ENCODE measurements around the gene SH2D5. TPM values are rescaled to one million over a fixed set of nuclear protein-coding genes. Genes with fewer than 3 reads are reported as not detected.
A peak's percentile ranks its signal among the peaks of the same experiment; 100 is the strongest.

Gene SH2D5
- total RNA-seq, 1 donor from 2014 or later = not detected

DNA sequence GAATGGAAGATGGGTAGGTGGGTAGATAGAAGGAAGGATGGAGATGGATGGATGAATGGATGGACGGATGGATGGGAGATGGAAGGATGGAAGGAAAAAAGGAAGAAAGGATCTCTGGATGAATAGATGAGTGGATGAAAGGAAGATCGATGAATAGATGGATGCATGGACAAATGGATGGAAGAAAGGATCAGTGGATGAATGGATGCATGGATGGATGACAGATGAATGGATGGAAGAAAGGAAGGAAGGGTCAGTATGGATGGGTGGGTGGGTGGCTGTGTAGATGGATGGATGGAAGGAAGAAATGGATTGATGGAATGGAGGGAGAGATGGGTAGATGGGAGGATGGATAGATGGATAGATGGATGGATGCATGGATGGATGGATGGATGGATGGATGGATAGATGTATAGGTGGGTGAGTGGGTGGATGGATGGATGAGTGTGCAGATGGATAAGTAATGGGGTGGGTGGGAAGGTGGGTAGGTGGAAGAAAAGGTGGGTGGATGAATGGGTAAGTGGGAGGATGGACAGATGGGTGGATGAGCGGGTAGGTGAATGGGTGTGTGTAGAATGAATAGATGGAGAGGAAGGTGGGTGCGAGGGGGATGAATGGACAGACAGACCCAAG, 29.3 kb downstream of the SH2D5 start:
- ATAC-seq = no peak

DNA sequence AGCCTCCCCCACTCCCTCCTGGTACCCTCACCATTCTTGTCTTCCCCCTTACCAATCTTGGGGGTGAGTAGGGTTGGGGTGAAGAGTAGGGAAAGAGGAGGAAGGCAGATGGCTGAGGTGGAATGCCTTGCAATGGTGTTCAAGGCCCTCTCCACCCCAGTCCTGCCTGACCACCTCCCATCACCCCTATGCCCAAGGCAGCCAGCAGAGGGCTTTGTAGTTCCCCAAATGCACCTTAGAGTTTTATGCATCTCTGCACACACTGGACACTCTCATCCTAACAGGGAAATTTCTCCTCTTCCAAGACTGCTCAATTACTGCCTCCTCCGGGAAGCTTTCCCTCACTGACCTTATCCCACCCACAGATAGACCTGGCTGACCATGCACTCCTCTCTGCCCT, 30.1 kb downstream of the SH2D5 start:
- peak; percentile 11 for DNase-seq (ENCODE audit: missing footprints)
- no peak for ATAC-seq
- intact Hi-C loops (cut with DNase I) = no loop called here

More for the DNA sequence above, 29.3 kb downstream of the SH2D5 start:
- intact Hi-C loops (cut with DNase I) = no loop called here
- no peak for DNase-seq (ENCODE audit: missing footprints)

DNA sequence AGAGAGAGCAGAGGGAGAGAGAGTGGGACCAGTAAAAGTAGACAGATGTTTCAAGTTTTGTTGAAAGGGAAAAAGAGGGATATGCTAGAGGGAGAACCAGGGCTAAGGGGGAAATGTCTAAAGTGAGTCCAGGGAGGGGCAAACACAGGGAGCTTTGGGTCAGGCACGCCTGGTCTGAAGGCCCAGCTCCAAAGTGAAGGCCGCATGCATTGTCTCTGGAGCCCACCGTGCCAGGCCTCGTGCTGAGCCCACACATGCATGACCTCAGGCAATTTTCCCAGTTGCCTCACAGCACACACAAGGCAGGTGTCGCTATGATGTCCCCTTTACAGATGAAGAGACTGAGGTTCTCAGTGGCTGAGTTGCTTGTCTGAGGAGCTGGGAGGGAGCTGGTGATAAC, 30.7 kb downstream of the SH2D5 start:
- intact Hi-C loops (cut with DNase I) = no loop called here
- peak; percentile 53 for DNase-seq (ENCODE audit: missing footprints)
- ATAC-seq = no peak

DNA sequence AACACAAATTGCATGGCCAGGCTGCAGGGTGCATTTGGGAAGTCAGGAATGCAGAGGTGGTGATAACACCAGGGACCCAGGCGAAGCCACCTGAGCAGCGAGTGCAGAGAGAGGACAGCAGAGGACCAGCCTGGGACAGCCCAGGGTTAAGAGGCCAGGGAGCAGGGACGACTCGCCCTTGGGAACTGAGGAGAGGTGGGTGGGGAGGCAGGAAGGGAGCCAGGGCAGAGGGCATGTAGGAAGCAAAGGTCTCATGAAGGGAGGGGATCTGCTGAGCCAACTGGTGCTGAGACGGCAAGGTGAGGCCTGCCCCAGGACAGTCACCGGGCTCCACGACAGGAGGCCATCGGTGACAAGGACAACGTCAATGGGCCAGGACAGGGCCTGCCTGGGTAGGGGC, 31.1 kb downstream of the SH2D5 start:
- intact Hi-C loops (cut with DNase I) = no loop called here
- ATAC-seq (no peak), DNase-seq (ENCODE audit: missing footprints) (peak; percentile 32)

GRCh38 chr1:20700636-20701215, 31.8 kb downstream of the SH2D5 start:
- no peak for ATAC-seq
- peak; percentile 62 for DNase-seq (ENCODE audit: missing footprints)
- intact Hi-C loops (cut with DNase I) = no loop called here

DNA sequence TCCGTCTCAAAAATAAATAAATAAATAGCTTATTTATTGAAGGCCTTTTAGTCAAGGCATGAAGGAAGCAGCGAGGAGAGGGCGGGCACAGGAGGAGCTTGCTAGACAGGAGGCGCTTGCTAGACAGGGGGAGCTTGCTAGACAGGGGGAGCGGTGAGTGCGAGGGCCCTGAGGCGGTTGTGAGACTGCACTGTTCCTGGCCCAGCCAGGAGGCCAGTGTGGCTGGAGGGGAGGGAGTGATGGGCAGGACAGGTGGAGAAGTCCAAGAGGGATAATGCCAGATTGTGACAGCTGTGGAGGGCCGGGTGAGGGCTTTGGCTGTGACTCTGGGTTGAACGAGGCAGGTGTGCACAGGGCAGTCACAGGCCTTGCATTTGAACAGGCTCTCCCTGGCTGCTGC, 32.9 kb downstream of the SH2D5 start:
- intact Hi-C loops (cut with DNase I) = loop anchor here (2.0 kb wide), 1 partner anchor 33 kb away; the partner anchor contains the start of gene SH2D5

GRCh38 chr1:20698195-20698910, 34.1 kb downstream of the SH2D5 start:
- ATAC-seq = no peak
- peak; percentile 25 for DNase-seq (ENCODE audit: missing footprints)
- intact Hi-C loops (cut with DNase I) = loop anchor here (2.0 kb wide), 1 partner anchor 34 kb away; the partner anchor contains the start of gene SH2D5

More for the DNA sequence above, 32.9 kb downstream of the SH2D5 start:
- DNase-seq (ENCODE audit: missing footprints) = peak; percentile 21
- no peak for ATAC-seq

DNA sequence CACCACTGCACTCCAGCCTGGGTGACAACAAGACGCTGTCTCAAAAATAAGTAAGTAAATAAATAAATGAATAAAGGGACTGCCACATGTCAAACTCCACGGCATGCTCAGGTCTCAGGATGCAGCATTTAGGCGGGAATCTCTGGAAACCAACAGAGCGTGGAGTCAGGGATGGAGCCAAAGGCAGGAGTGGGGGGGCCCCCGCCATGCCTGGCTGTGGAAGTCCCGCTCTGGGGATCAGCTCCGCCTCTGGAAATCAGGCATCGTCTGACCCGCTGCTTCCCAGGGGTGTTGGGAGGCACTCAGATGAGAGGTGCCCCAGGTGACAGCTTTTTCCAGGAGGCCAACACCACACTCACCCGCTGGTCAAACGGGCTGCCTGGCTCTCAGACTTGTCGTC, 34.9 kb downstream of the SH2D5 start:
- peak; percentile 50 for DNase-seq (ENCODE audit: missing footprints)
- no peak for ATAC-seq
- intact Hi-C loops (cut with DNase I) = no loop called here

DNA sequence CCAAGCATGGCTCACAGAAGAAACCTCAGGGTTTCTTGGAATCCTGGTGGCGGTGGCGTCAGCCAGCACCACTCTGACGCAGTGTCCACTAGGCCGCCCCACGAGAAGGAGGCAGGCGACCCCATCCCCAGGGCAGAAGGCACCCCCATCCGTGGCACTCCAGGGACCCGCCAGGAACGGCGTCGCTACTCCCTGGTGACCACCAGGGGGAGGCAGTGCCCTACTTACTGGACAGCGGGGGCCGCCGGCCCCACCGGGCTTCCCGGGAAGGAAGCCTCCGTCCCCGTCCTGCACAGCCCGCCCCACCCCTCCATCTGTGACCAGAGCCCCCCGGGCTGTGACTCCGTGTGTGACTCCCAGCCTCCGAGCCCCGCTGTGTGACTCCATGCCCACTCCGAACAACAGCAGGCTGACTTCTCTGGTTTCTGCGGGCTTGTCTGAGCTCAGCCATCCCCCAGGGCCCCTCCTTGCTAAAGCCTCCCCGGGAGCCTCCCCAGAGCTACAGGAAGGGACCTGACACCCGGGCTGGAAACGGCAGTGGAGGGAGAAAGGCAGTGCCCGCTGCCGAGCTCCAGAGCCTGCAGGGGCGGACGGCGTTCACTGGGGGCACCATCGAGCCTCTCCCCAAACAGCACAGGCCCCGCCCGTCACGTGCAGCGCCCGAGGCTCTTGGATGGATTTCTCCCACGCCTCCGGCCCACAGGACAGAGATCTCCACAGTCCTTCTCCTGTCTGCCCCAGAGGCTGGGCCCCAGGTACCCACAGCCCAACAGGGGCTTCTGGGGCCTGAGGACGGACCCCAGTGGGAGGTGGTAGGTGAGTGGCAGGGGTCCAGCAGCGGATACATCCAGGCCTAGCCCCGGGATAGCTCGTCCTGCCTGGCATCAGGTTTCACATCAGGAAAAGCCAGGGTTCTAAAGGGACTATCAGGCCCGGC, 35.8 kb downstream of the SH2D5 start:
- peak; percentile 94 for ATAC-seq
- intact Hi-C loops (cut with DNase I) = loop anchor here (1.0 kb wide), 1 partner anchor 499 kb away; no protein-coding TSS in a partner anchor
- DNase-seq (ENCODE audit: missing footprints) = peak; percentile 91

DNA sequence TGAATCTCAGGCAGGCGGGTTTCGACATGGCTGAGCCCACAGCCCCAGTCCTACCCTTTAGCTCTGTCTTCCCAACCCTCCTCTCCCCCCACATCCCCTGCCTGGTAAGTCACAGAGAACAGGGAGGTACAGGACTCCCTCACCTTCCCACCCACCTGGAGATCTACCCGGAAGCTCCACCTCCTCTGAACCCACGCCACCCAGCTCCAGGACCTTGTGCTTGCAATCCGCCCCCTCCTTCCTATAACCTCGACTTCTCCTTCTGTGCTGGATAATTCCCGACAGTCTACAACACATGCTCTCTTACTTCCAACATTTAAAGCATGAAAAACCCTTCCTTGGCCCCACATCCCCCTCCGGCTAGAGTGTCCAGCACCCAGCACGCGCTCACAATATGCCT, 37.0 kb downstream of the SH2D5 start:
- intact Hi-C loops (cut with DNase I) = no loop called here
- ATAC-seq = no peak
- DNase-seq (ENCODE audit: missing footprints) = no peak

DNA sequence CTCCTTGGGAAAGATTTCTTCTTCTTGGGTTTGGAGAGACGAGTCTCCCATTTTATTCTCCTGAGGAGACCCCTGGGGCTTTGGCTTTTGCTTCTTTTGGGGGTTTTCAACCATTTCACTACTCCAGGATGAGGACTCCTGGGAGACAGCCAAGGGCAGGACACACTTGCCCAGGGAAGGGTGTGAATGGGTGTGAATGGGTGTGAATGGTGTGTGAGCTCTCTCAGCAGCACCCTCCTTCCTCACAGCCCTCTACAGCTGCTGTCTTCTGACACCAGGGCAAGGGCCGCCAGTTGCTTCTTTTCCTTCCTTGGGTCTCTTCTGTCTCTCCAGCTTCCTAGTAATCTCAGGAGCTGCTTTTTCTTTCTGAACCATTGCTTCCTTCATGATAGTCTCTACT, 38.9 kb downstream of the SH2D5 start:
- DNase-seq (ENCODE audit: missing footprints) (peak; percentile 16), ATAC-seq (no peak)
- intact Hi-C loops (cut with DNase I) = no loop called here

GRCh38 chr1:20691872-20692271, 40.6 kb downstream of the SH2D5 start:
- ATAC-seq = no peak
- intact Hi-C loops (cut with DNase I) = no loop called here
- DNase-seq (ENCODE audit: missing footprints) = no peak

DNA sequence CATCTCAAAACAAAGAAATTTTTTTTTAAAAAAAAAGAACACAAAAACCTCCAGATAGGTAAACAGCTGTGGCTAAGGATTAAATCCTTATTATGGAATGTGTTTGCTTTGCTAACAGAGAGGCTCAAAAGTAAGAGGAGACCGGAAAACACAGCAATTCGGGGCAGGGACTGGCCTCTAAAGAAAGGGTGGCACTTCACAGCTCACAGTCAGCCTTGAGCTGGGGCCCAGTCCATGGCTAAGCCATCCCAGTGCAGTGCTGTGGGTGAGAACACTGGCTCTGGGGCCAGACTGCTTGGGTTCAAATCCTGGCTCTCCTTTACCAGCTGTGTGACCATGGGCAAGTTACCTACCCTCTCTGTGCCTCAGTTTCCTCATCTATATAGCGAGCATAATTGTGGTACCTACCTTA, 42.9 kb downstream of the SH2D5 start:
- intact Hi-C loops (cut with DNase I) = no loop called here
- no peak for DNase-seq (ENCODE audit: missing footprints)
- no peak for ATAC-seq

DNA sequence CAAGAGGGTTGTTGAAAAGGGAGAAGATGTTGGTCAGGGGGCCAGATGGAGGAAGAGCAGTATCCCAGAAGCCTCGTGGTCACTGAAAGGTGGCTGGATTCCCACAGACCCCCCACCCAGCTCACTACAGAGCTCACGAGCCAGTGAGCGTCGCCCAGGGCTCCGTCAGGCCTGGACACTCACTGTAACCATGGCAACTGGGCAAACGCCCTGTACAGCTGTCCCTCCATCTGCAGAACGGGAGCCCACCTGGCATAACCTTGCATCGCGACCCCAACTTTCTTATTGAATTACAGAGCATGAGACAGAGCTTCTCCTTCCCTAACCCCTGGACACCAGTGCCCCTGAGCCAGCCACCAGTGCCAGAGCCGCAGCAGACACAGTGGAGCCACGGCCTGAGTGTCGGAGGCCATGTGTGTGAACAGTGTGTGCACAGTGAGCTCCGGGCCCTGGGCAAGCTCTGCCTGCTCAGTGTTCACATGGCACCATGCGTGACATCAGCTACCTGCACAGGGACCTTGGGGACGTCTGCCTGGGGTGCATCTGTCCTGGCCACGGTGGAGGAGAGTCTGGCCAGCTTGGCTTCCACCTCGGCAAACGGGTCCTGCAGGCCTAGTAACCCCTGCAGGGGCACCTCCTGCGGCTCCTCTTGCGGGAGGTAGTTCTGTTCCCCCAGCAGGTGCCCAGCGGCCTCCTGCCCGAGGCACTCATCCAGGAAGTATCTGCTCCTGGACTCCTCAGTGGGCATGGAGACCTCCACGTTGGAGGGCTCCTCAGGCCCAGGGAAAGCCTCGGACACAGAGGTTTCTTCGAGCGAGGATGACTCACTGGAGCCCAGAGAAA, 45.4 kb downstream of the SH2D5 start:
- ATAC-seq (no peak), DNase-seq (ENCODE audit: missing footprints) (peak; percentile 59)
- intact Hi-C loops (cut with DNase I) = no loop called here

DNA sequence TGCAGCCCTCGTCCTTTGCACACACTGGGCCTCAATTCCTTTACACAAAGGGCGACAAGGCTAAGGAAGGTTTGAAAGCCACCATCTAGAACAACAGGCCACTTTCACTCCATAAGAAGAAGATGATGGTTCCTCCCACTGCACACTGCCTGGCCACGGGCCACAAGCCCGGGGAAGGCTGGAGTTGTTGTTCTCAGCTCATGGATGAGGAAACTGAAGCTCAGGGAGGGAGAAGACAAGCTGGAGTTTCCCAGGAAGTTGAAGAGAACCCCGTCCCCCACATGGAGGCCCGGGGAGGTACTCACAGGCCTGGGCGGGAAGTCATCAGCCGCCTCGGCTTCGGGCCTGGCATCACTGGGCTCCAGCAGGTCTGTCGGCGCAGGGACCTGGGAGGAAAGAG, 46.8 kb downstream of the SH2D5 start:
- DNase-seq (ENCODE audit: missing footprints) (peak; percentile 42), ATAC-seq (no peak)
- intact Hi-C loops (cut with DNase I) = loop anchor here (2.0 kb wide), 1 partner anchor 19 kb away; no protein-coding TSS in a partner anchor

- intact Hi-C loops (cut with DNase I) = loop anchor here (2.0 kb wide), 1 partner anchor 18 kb away; no protein-coding TSS in a partner anchor
- peak; percentile 50 for ATAC-seq
- peak; percentile 65 for DNase-seq (ENCODE audit: missing footprints)
These were observed 47.3 kb downstream of the SH2D5 start for GRCh38 chr1:20685099-20685662.

DNA sequence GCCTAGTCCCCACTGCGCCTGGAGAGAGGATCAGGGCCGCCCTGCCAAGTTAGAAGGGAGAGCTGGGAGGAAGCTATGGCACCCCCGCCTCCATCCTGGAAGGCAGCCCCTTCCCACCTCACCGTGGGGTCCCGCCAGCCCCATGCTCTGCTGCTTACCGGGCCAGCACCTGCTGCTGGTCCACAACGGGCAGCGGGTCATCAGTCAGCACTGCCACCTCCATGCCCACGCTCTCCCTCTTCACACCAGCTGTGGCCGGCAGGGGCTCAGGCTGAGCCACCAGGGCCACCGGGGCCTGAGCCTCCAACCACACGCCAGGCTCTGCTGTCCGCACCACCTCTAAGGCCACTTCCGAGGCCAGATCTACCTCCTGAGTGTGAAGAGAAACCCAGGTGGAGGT, 47.9 kb downstream of the SH2D5 start:
- ATAC-seq (no peak), DNase-seq (ENCODE audit: missing footprints) (peak; percentile 46)
- intact Hi-C loops (cut with DNase I) = loop anchor here (2.0 kb wide), 1 partner anchor 18 kb away; no protein-coding TSS in a partner anchor

Data from Right ventricle myocardium inferior (tissue), 1 donor.